ENCODE measurements around the gene SFMBT2. TPM values are rescaled to one million over a fixed set of nuclear protein-coding genes. Genes with fewer than 3 reads are reported as not detected.

SFMBT2 gene
- total RNA-seq, 2 donors from 2014 or later, result 7.9 TPM

- Histone ChIP-seq H3K27me3 (no peaks in the 10 kb centered on the region), H3K4me3 (no peak overlapping the region), H3K27ac (no peak overlapping the region), H3K36me3 (peaks cover 39% of the 10 kb centered on the region), H3K4me1 (no peaks in the 10 kb centered on the region), H3K9me3 (no peaks in the 10 kb centered on the region)
- no peak for TF ChIP-seq CTCF (IDR thresholded peaks at IDR 0.05)
- no peak for DNase-seq (ENCODE audit: low spot score)
Observed at GRCh38 chr10:7173948-7174347, 236.9 kb downstream of the SFMBT2 start.

GRCh38 chr10:7171825-7172224 lies 239.0 kb downstream of the SFMBT2 start:
- no peaks in the 10 kb centered on the region for H3K9me3 ChIP-seq
- no peaks in the 10 kb centered on the region for H3K27me3 ChIP-seq
- no peak overlapping the region for H3K27ac ChIP-seq
- TF ChIP-seq CTCF (IDR thresholded peaks at IDR 0.05), result no peak
- H3K4me1 ChIP-seq, result no peaks in the 10 kb centered on the region
- H3K4me3 ChIP-seq, result no peak overlapping the region
- peaks cover 46% of the 10 kb centered on the region for H3K36me3 ChIP-seq
- no peak for DNase-seq (ENCODE audit: low spot score)

- DNase-seq (ENCODE audit: low spot score), result no peak
Observed at GRCh38 chr10:7170626-7171322, 240.1 kb downstream of the SFMBT2 start.

GRCh38 chr10:7168414-7168813 lies 242.4 kb downstream of the SFMBT2 start:
- H3K4me1 ChIP-seq, result no peaks in the 10 kb centered on the region
- no peak overlapping the region for H3K27ac ChIP-seq
- peaks cover 47% of the 10 kb centered on the region for H3K36me3 ChIP-seq
- no peaks in the 10 kb centered on the region for H3K27me3 ChIP-seq
- H3K9me3 ChIP-seq, result no peaks in the 10 kb centered on the region
- TF ChIP-seq CTCF (IDR thresholded peaks at IDR 0.05), result no peak
- DNase-seq (ENCODE audit: low spot score), result no peak
- H3K4me3 ChIP-seq, result no peak overlapping the region

More at GRCh38 chr10:7170626-7171322, 240.1 kb downstream of the SFMBT2 start:
- no peak for TF ChIP-seq CTCF (IDR thresholded peaks at IDR 0.05)
- no peak overlapping the region for H3K27ac ChIP-seq
- H3K9me3 ChIP-seq, result no peaks in the 10 kb centered on the region
- no peaks in the 10 kb centered on the region for H3K27me3 ChIP-seq
- H3K4me1 ChIP-seq, result no peaks in the 10 kb centered on the region
- H3K4me3 ChIP-seq, result no peak overlapping the region
- peaks cover 46% of the 10 kb centered on the region for H3K36me3 ChIP-seq

- Histone ChIP-seq H3K4me1 (peaks cover 0 to 7% of the 10 kb centered on the region in 2 donors), H3K4me3 (no peak overlapping the region), H3K27ac (no peak overlapping the region), H3K36me3 (peaks cover 35% of the 10 kb centered on the region), H3K9me3 (no peaks in the 10 kb centered on the region), H3K27me3 (no peaks in the 10 kb centered on the region)
- no peak for DNase-seq (ENCODE audit: low spot score)
- no peak for TF ChIP-seq CTCF (IDR thresholded peaks at IDR 0.05)
Observed at GRCh38 chr10:7165500-7166177, 245.2 kb downstream of the SFMBT2 start.

All from right atrium auricular region (tissue), 2 donors.